K562 (cell line): ENCODE data around the gene TMEM242. TPM values are rescaled to one million over a fixed set of nuclear protein-coding genes. Genes with fewer than 3 reads are reported as not detected.
A peak's percentile ranks its signal among the peaks of the same experiment; 100 is the strongest.

Experiments
- EZH2 ChIP-seq: IDR thresholded peaks from 2 replicates; pipeline ENCODE4 v1.6.1; 2012; ENCODE audit warnings: low read depth, mild to moderate bottlenecking, inconsistent platforms, low read length, borderline replicate concordance
- IRF2 ChIP-seq: sonication (generic); formaldehyde crosslinking; IDR thresholded peaks from 2 replicates; pipeline ENCODE4 v1.8.1; 2022; ENCODE audit warnings: mild to moderate bottlenecking, missing genetic modification reagents
- KDM5B ChIP-seq: fragments of 200-600 bp; sonication (generic); IDR thresholded peaks from 2 replicates; pipeline ENCODE4 v1.6.1; 2012; ENCODE audit warnings: low read depth, mild to moderate bottlenecking, moderate library complexity, low read length, control low read depth, inconsistent platforms; ENCODE audit not compliant: insufficient replicate concordance
- KHSRP ChIP-seq: fragments of 450-650 bp; IDR thresholded peaks from 2 replicates; pipeline ENCODE4 v1.6.1; 2017
- MAFF ChIP-seq: IDR thresholded peaks from 2 replicates; pipeline ENCODE4 v1.6.1; 2012; ENCODE audit warnings: low read length, improper control_type of control experiment
- MTA3 ChIP-seq: fragments of 450-650 bp; formaldehyde crosslinking; IDR thresholded peaks from 2 replicates; pipeline ENCODE4 v1.6.1; 2017; ENCODE audit warnings: mild to moderate bottlenecking, borderline replicate concordance
- OTX1 ChIP-seq: fragments of 450-650 bp; formaldehyde crosslinking; IDR thresholded peaks from 2 replicates; pipeline ENCODE4 v1.4.0; 2022; ENCODE audit warnings: mild to moderate bottlenecking
- SOX6 ChIP-seq: fragments of 450-650 bp; IDR thresholded peaks from 2 replicates; pipeline ENCODE4 v1.6.1; 2014; ENCODE audit warnings: mild to moderate bottlenecking
- ZNF124 ChIP-seq: sonication (generic); formaldehyde crosslinking; IDR thresholded peaks from 2 replicates; pipeline ENCODE4 v1.8.1; 2022; ENCODE audit warnings: missing genetic modification reagents
- ZNF253 ChIP-seq: fragments of 250-450 bp; sonication (Bioruptor Pico); conservative IDR thresholded peaks from 2 replicates; pipeline ENCODE4 v1.6.1; 2021; ENCODE audit warnings: mild to moderate bottlenecking
- ZNF699 ChIP-seq: fragments of 250-450 bp; sonication (Bioruptor Pico); IDR thresholded peaks from 2 replicates; pipeline ENCODE4 v1.8.0; 2021; ENCODE audit warnings: mild to moderate bottlenecking, moderate library complexity; ENCODE audit not compliant: insufficient replicate concordance
- ZNF778 ChIP-seq: fragments of 450-650 bp; formaldehyde crosslinking; IDR thresholded peaks from 2 replicates; pipeline ENCODE4 v1.4.0; 2020; ENCODE audit warnings: mild to moderate bottlenecking, moderate library complexity
- polyA plus RNA-seq, 8 experiments: library from polyadenylated mRNA; depleted of rRNA in 4 of 8; stranded (reverse) in 5 of 8; unstranded in 3 of 8; fragments of >200 nt; fragmentation: Nextera tagmentation in 2 of 8; fragmentation: Illumina TruSeq in 1 of 8; extraction: Ambion mirVana in 2 of 8; extraction: Trizol in 1 of 8; gene quantifications; 2 replicates each; pipeline versions ENCODE4 v1.2.1 to v1.2.3, GENCODE V29; 2011 to 2014; ENCODE audit warnings: inconsistent platforms in 1 of 8, missing spikeins in 1 of 8
- total RNA-seq, 7 experiments: library from RNA; depleted of rRNA in 6 of 7; stranded (reverse); fragments of >200 nt in 6 of 7; fragmentation: Illumina TruSeq in 2 of 7; extraction: Trizol in 2 of 7; gene quantifications; 2 replicates each; pipeline versions ENCODE4 v1.2.1 to v1.2.3, GENCODE V29; 2011 to 2021; ENCODE audit warnings: low replicate concordance in 1 of 7
- TF ChIP-seq, protein P1 (sequence below): sonication (generic); formaldehyde crosslinking; IDR thresholded peaks from 2 replicates; pipeline ENCODE4 v1.8.0; 2023; ENCODE audit warnings: missing genetic modification reagents, mild to moderate bottlenecking, borderline replicate concordance
- TF ChIP-seq, protein P2 (sequence below): sonication (generic); formaldehyde crosslinking; IDR thresholded peaks from 2 replicates; pipeline ENCODE4 v1.8.0; 2023; ENCODE audit warnings: mild to moderate bottlenecking, missing genetic modification reagents
- TF ChIP-seq, protein P3 (sequence below): fragments of 250-450 bp; sonication (Bioruptor Pico); IDR thresholded peaks from 2 replicates; pipeline ENCODE4 v1.5.0; 2021; ENCODE audit warnings: mild to moderate bottlenecking, moderate library complexity
- TF ChIP-seq, protein P4 (sequence below), 3 experiments: IDR thresholded peaks in 2 of 3; conservative IDR thresholded peaks in 1 of 3; 2 replicates each; pipeline ENCODE4 v1.5.1; 2011 to 2012; ENCODE audit warnings: low read length in 3 of 3, mild to moderate bottlenecking in 3 of 3, control low read depth in 2 of 3, improper control_type of control experiment in 1 of 3, inconsistent platforms in 1 of 3, low read depth in 1 of 3, mixed read lengths in 1 of 3, moderate library complexity in 1 of 3; ENCODE audit not compliant: insufficient read depth in 2 of 3

The TMEM242 gene
- total and polyA plus RNA-seq, 9 of the 15 experiments (the other 6 are each of a cell fraction or from before 2014, with no cell fraction given), result 9.5 to 35.3 (median 16.5) TPM

DNA sequence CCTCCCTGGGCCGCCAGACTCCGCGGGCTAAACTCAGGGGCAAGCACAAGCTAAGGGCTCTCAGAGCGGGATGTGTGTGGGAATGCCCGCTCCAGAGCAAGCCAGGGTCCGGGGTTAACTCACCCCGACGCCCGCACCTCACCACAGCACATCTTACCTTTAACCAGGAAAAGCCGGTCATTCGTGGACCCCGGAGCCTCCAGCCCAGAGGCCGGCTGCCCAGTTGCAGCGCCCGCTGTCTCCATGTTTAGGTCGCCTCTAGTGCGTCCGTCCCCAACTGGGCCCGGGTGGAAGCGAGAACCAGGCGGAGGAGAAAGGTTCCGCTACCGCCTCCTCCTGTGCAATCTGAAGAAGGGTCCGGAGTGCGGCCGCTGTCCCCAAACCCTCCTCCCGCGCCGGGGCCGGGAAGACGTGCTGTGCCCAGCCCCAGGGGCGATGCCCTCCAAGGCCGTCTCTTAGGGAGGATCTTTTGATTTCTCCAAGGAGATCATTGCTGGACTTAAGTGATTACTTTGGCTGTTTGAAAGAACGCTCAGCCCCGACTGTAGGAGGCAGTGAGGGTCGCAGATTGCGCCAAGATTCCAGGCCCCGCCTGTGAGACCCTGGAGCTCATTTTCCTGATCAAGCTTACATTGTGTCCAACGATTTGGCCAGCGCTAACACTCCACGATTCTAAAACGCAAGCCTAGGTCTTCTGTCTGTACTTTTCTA lies at the start of gene TMEM242 (continued):
- TF ChIP-seq, protein P1, sequence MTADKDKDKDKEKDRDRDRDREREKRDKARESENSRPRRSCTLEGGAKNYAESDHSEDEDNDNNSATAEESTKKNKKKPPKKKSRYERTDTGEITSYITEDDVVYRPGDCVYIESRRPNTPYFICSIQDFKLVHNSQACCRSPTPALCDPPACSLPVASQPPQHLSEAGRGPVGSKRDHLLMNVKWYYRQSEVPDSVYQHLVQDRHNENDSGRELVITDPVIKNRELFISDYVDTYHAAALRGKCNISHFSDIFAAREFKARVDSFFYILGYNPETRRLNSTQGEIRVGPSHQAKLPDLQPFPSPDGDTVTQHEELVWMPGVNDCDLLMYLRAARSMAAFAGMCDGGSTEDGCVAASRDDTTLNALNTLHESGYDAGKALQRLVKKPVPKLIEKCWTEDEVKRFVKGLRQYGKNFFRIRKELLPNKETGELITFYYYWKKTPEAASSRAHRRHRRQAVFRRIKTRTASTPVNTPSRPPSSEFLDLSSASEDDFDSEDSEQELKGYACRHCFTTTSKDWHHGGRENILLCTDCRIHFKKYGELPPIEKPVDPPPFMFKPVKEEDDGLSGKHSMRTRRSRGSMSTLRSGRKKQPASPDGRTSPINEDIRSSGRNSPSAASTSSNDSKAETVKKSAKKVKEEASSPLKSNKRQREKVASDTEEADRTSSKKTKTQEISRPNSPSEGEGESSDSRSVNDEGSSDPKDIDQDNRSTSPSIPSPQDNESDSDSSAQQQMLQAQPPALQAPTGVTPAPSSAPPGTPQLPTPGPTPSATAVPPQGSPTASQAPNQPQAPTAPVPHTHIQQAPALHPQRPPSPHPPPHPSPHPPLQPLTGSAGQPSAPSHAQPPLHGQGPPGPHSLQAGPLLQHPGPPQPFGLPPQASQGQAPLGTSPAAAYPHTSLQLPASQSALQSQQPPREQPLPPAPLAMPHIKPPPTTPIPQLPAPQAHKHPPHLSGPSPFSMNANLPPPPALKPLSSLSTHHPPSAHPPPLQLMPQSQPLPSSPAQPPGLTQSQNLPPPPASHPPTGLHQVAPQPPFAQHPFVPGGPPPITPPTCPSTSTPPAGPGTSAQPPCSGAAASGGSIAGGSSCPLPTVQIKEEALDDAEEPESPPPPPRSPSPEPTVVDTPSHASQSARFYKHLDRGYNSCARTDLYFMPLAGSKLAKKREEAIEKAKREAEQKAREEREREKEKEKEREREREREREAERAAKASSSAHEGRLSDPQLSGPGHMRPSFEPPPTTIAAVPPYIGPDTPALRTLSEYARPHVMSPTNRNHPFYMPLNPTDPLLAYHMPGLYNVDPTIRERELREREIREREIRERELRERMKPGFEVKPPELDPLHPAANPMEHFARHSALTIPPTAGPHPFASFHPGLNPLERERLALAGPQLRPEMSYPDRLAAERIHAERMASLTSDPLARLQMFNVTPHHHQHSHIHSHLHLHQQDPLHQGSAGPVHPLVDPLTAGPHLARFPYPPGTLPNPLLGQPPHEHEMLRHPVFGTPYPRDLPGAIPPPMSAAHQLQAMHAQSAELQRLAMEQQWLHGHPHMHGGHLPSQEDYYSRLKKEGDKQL (CRISPR knock-in tag), result no peak; the same call in 1 of the 2 replicates
- TF ChIP-seq EZH2 (no peak), MTA3 (peak; percentile 95), KDM5B (peak; percentile 99), ZNF124 (CRISPR knock-in tag) (peak; percentile 32; the same call in 1 of the 2 replicates), MAFF (no peak), KHSRP (no peak), OTX1 (CRISPR knock-in tag) (peak; percentile 49), ZNF778 (CRISPR knock-in tag) (no peak), ZNF253 (CRISPR knock-in tag) (no peak), IRF2 (CRISPR knock-in tag) (no peak), SOX6 (peak; percentile 73), ZNF699 (no peak)
- TF ChIP-seq, protein P2, sequence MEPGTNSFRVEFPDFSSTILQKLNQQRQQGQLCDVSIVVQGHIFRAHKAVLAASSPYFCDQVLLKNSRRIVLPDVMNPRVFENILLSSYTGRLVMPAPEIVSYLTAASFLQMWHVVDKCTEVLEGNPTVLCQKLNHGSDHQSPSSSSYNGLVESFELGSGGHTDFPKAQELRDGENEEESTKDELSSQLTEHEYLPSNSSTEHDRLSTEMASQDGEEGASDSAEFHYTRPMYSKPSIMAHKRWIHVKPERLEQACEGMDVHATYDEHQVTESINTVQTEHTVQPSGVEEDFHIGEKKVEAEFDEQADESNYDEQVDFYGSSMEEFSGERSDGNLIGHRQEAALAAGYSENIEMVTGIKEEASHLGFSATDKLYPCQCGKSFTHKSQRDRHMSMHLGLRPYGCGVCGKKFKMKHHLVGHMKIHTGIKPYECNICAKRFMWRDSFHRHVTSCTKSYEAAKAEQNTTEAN (CRISPR knock-in tag), result peak; percentile 16; the same call in 1 of the 2 replicates
- TF ChIP-seq, protein P3, sequence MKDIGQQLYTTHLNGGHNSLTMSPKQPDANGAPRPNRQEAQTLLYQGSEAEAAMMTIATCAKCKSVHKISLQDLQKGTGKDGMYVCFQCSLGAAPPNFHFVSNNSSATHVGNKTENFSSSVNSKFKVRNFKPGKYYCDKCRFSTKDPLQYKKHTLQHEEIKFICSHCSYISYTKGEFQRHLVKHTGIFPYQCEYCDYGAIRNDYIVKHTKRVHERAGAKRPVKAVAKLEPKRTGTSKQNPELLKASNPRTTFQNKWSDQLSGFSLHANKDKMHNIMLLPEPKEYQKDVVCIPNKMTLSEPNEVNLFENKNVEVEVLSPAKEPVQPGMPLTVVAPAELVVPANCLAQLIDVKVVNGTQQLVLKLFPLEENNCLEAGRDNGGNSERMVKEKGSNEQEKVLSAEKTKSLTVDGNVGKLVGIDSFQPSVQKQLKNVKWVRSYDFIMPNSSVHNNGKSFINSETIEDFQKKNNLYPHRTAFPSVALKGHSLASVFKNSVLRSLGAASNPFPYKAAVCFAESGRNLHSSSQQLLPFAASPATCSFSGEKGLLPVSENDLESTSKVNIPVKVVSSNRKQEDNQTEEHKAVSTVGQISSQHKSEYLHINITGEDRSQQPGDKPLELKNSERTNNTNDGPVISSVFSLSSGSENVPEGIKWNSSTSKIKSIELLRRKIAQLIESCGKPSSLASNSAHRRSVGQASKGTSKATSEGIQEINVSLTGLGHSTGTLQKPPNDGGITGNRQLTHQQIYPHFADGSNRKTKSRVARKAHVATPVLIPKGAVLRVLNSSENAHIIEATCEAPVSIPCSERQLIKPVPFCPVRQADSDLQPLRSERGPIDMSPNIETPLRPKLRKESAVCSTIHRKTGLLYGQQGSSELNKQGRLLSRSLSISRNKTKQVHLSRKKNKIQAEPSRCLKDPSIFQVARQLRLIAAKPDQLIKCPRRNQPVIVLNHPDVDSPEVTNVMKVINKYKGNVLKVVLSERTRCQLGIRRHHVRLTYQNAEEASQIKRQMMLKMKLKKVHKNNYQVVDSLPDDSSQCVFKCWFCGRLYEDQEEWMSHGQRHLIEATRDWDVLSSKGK, result no peak
- TF ChIP-seq, protein P4, sequence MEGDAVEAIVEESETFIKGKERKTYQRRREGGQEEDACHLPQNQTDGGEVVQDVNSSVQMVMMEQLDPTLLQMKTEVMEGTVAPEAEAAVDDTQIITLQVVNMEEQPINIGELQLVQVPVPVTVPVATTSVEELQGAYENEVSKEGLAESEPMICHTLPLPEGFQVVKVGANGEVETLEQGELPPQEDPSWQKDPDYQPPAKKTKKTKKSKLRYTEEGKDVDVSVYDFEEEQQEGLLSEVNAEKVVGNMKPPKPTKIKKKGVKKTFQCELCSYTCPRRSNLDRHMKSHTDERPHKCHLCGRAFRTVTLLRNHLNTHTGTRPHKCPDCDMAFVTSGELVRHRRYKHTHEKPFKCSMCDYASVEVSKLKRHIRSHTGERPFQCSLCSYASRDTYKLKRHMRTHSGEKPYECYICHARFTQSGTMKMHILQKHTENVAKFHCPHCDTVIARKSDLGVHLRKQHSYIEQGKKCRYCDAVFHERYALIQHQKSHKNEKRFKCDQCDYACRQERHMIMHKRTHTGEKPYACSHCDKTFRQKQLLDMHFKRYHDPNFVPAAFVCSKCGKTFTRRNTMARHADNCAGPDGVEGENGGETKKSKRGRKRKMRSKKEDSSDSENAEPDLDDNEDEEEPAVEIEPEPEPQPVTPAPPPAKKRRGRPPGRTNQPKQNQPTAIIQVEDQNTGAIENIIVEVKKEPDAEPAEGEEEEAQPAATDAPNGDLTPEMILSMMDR (IDR thresholded peaks at IDR 0.05 in 2 of 3, conservative IDR thresholded peaks at IDR 0.05 in 1 of 3; ENCODE audit: insufficient read depth in 2 of 3, low read depth in 1 of 3, low read length in 3 of 3), result no peak
